Peyer's patch (tissue), 4 donors: Measurements from ENCODE around the gene PXDC1.

ENCODE experiments used
- POLR2A ChIP-seq, 2 donors: fragments of 450-650 bp; IDR thresholded peaks; one replicate each; pipeline ENCODE4 v1.5.1; 2017; ENCODE audit warnings: antibody characterized with exemption in 2 of 2, mild to moderate bottlenecking in 2 of 2, moderate library complexity in 2 of 2
- TF ChIP-seq, protein P1 (sequence below), 6 experiments: fragments of 450-650 bp in 4 of 6; fragments of 200-600 bp in 2 of 6; sonication (generic) in 1 of 6; IDR thresholded peaks; one replicate each; pipeline ENCODE4 v1.5.1; 2017 to 2019; ENCODE audit warnings: antibody characterized with exemption in 6 of 6, mild to moderate bottlenecking in 3 of 6, moderate library complexity in 1 of 6

DNA sequence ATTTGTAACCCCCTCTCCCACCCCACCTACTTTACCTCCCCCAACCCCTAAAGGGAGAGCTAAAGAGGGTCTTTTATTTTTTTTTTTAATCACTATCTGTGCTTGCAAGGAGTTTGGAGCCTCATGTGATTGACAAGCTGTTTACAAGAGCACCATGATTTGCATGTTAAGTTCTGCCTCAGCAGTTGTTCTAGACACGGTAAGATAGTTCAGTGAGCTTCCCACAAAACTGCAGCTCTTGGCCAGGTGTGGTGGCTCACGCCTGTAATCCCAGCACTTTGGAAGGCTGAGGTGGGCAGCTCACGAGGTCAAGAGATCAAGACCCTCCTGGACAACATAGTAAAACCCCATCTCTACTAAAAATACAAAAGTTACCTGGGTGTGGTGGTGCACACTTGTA lies 5.0 kb upstream of the PXDC1 start:
- TF ChIP-seq, protein P1, sequence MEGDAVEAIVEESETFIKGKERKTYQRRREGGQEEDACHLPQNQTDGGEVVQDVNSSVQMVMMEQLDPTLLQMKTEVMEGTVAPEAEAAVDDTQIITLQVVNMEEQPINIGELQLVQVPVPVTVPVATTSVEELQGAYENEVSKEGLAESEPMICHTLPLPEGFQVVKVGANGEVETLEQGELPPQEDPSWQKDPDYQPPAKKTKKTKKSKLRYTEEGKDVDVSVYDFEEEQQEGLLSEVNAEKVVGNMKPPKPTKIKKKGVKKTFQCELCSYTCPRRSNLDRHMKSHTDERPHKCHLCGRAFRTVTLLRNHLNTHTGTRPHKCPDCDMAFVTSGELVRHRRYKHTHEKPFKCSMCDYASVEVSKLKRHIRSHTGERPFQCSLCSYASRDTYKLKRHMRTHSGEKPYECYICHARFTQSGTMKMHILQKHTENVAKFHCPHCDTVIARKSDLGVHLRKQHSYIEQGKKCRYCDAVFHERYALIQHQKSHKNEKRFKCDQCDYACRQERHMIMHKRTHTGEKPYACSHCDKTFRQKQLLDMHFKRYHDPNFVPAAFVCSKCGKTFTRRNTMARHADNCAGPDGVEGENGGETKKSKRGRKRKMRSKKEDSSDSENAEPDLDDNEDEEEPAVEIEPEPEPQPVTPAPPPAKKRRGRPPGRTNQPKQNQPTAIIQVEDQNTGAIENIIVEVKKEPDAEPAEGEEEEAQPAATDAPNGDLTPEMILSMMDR (IDR thresholded peaks at IDR 0.05), result no peak
- no peak for TF ChIP-seq POLR2A (IDR thresholded peaks at IDR 0.05)
